ENCODE results near the gene CHN2.
A peak's percentile ranks its signal among the peaks of the same experiment; 100 is the strongest.

CHN2 gene

DNA sequence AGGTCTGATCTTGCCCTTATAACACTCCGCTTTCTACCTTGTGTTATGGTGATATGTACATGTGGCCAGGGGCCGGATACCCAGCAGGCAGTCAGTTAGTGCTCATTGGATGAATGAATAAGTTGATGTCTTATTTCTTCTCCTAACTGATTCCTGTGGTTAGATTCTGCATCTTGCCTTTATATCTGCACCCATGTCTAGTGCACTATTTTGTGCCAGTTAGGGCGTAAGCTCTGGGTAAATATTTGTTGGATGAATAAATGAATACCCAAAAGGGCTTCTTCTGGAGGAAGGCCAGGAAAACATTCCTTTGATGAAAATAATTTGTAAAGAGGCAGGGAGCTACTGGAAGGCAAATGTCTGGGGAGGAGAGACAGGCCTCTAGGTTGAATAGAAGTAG lies 148.2 kb downstream of the CHN2 start:
- no peak for ATAC-seq
- peak; percentile 33 for TF ChIP-seq ISL1 (CRISPR knock-in tag; IDR thresholded peaks at IDR 0.05)
- no peak for TF ChIP-seq PPARA (CRISPR knock-in tag; IDR thresholded peaks at IDR 0.05; ENCODE audit: borderline replicate concordance)

DNA sequence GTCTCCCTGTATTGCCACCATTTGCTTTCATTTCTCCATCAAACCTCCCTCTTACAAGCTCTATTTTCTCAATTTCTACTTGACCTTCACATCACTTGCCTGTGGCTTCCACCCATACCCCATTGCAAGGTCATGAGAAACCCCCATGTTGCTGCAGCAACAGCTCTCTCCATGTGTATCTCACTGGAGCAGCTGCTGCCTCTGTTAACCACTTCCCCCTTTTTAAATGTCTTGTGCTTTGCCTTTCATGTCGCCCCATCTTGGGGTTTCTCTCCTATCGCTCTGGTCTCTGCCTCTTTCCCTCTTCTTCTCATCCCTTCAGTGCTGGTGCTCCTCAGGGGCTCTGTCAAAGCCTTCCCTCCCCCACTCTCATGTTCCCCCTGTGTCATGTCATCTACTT lies 148.8 kb downstream of the CHN2 start:
- ATAC-seq, result no peak
- no peak for TF ChIP-seq GLIS3 (CRISPR knock-in tag; IDR thresholded peaks at IDR 0.05)
- TF ChIP-seq, protein P1, sequence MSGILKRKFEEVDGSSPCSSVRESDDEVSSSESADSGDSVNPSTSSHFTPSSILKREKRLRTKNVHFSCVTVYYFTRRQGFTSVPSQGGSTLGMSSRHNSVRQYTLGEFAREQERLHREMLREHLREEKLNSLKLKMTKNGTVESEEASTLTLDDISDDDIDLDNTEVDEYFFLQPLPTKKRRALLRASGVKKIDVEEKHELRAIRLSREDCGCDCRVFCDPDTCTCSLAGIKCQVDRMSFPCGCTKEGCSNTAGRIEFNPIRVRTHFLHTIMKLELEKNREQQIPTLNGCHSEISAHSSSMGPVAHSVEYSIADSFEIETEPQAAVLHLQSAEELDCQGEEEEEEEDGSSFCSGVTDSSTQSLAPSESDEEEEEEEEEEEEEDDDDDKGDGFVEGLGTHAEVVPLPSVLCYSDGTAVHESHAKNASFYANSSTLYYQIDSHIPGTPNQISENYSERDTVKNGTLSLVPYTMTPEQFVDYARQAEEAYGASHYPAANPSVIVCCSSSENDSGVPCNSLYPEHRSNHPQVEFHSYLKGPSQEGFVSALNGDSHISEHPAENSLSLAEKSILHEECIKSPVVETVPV (CRISPR knock-in tag; IDR thresholded peaks at IDR 0.05), result no peak
- no peak for TF ChIP-seq TCF4 (CRISPR knock-in tag; IDR thresholded peaks at IDR 0.05; ENCODE audit: borderline replicate concordance)
- no peak for TF ChIP-seq BACH2 (CRISPR knock-in tag; IDR thresholded peaks at IDR 0.05; ENCODE audit: borderline replicate concordance)
- TF ChIP-seq, protein P2, sequence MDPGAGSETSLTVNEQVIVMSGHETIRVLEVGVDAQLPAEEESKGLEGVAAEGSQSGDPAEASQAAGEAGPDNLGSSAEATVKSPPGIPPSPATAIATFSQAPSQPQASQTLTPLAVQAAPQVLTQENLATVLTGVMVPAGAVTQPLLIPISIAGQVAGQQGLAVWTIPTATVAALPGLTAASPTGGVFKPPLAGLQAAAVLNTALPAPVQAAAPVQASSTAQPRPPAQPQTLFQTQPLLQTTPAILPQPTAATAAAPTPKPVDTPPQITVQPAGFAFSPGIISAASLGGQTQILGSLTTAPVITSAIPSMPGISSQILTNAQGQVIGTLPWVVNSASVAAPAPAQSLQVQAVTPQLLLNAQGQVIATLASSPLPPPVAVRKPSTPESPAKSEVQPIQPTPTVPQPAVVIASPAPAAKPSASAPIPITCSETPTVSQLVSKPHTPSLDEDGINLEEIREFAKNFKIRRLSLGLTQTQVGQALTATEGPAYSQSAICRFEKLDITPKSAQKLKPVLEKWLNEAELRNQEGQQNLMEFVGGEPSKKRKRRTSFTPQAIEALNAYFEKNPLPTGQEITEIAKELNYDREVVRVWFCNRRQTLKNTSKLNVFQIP (CRISPR knock-in tag; IDR thresholded peaks at IDR 0.05; ENCODE audit: borderline replicate concordance, low read depth), result no peak
- TF ChIP-seq TOX (CRISPR knock-in tag; IDR thresholded peaks at IDR 0.05; ENCODE audit: borderline replicate concordance), result no peak
- no peak for TF ChIP-seq PPARA (CRISPR knock-in tag; IDR thresholded peaks at IDR 0.05; ENCODE audit: borderline replicate concordance)
- no peak for TF ChIP-seq ZFP30 (CRISPR knock-in tag; IDR thresholded peaks at IDR 0.05)
- TF ChIP-seq, protein P3, sequence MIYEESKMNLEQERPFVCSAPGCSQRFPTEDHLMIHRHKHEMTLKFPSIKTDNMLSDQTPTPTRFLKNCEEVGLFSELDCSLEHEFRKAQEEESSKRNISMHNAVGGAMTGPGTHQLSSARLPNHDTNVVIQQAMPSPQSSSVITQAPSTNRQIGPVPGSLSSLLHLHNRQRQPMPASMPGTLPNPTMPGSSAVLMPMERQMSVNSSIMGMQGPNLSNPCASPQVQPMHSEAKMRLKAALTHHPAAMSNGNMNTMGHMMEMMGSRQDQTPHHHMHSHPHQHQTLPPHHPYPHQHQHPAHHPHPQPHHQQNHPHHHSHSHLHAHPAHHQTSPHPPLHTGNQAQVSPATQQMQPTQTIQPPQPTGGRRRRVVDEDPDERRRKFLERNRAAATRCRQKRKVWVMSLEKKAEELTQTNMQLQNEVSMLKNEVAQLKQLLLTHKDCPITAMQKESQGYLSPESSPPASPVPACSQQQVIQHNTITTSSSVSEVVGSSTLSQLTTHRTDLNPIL (CRISPR knock-in tag; IDR thresholded peaks at IDR 0.05; ENCODE audit: low read depth), result no peak
- no peak for TF ChIP-seq ZC3H10 (CRISPR knock-in tag; IDR thresholded peaks at IDR 0.05)
- no peak for TF ChIP-seq SNAI2 (CRISPR knock-in tag; IDR thresholded peaks at IDR 0.05)

DNA sequence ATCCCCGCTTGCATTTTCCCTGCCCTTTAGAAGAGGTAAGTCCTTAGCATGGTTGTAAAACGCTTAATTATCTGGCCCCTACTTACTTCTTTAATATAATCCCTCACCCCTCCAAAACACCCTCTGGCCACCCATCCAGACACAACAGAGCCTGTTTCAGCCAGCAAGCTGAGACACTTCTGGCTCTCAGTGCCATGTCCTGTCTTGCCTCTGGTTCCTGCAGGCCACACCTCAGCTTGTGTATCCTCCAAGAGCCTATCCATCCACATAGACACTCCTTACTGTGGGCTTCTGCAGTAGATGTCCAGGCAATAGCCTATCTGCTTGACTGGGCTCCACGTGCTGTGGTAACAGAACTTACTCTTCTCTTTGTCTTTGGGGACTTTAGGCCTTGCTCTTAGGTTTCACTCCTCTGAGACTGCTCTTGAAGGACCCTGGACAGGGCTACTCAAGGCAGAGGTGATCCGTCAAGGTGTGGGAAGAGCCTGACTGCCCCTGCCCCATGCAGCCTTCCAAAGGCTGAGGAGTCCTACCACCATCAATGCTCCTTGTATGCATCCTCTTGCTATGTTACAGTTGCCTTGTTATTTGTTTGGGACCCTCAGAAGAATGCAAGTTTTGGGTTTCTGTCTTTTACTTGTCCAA lies 149.9 kb downstream of the CHN2 start:
- no peak for ATAC-seq

DNA sequence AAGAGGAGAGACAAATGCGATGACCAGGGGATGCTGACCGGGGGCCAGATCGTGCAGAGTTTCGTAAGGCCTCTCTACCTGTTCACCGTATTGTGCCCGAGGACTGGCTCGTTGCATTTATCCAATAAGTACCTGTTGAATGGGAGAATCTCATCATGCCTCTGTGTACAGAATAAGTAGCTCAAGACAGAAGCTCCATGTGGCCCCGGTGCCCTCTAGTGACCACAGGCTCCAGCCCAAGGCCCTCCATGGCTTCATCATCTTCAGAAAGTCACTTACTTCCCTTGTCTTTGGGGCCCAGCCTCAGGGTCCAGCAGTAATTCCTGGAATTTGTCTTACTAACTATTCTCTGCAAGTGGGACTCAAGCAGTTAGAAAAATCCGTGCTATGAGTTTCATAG lies 151.0 kb downstream of the CHN2 start:
- ATAC-seq, result peak; percentile 75; the same call in 2 of the 3 replicates
- TF ChIP-seq ISL1 (CRISPR knock-in tag; IDR thresholded peaks at IDR 0.05) (no peak), ZC3H10 (CRISPR knock-in tag; IDR thresholded peaks at IDR 0.05) (no peak), GLIS3 (CRISPR knock-in tag; IDR thresholded peaks at IDR 0.05) (no peak), ZNF565 (CRISPR knock-in tag; conservative IDR thresholded peaks at IDR 0.05; ENCODE audit: low read depth) (no peak), ARNTL (CRISPR knock-in tag; IDR thresholded peaks at IDR 0.05; ENCODE audit: borderline replicate concordance, low read depth) (no peak), SNAI2 (CRISPR knock-in tag; IDR thresholded peaks at IDR 0.05) (no peak), TCF4 (CRISPR knock-in tag; IDR thresholded peaks at IDR 0.05; ENCODE audit: borderline replicate concordance) (no peak), OSR1 (CRISPR knock-in tag; IDR thresholded peaks at IDR 0.05) (no peak), RARB (CRISPR knock-in tag; IDR thresholded peaks at IDR 0.05) (no peak), CSDC2 (CRISPR knock-in tag; IDR thresholded peaks at IDR 0.05) (no peak), ZFP3 (CRISPR knock-in tag; IDR thresholded peaks at IDR 0.05) (no peak), ESRRG (CRISPR knock-in tag; IDR thresholded peaks at IDR 0.05) (no peak), TOX (CRISPR knock-in tag; IDR thresholded peaks at IDR 0.05; ENCODE audit: borderline replicate concordance) (no peak), ZNF70 (CRISPR knock-in tag; IDR thresholded peaks at IDR 0.05) (no peak)
- TF ChIP-seq, protein P4, sequence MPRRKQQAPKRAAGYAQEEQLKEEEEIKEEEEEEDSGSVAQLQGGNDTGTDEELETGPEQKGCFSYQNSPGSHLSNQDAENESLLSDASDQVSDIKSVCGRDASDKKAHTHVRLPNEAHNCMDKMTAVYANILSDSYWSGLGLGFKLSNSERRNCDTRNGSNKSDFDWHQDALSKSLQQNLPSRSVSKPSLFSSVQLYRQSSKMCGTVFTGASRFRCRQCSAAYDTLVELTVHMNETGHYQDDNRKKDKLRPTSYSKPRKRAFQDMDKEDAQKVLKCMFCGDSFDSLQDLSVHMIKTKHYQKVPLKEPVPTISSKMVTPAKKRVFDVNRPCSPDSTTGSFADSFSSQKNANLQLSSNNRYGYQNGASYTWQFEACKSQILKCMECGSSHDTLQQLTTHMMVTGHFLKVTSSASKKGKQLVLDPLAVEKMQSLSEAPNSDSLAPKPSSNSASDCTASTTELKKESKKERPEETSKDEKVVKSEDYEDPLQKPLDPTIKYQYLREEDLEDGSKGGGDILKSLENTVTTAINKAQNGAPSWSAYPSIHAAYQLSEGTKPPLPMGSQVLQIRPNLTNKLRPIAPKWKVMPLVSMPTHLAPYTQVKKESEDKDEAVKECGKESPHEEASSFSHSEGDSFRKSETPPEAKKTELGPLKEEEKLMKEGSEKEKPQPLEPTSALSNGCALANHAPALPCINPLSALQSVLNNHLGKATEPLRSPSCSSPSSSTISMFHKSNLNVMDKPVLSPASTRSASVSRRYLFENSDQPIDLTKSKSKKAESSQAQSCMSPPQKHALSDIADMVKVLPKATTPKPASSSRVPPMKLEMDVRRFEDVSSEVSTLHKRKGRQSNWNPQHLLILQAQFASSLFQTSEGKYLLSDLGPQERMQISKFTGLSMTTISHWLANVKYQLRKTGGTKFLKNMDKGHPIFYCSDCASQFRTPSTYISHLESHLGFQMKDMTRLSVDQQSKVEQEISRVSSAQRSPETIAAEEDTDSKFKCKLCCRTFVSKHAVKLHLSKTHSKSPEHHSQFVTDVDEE (CRISPR knock-in tag; IDR thresholded peaks at IDR 0.05), result no peak
- TF ChIP-seq, protein P1 (CRISPR knock-in tag; IDR thresholded peaks at IDR 0.05), result no peak
- TF ChIP-seq, protein P3 (CRISPR knock-in tag; IDR thresholded peaks at IDR 0.05; ENCODE audit: low read depth), result no peak
- TF ChIP-seq, protein P5, sequence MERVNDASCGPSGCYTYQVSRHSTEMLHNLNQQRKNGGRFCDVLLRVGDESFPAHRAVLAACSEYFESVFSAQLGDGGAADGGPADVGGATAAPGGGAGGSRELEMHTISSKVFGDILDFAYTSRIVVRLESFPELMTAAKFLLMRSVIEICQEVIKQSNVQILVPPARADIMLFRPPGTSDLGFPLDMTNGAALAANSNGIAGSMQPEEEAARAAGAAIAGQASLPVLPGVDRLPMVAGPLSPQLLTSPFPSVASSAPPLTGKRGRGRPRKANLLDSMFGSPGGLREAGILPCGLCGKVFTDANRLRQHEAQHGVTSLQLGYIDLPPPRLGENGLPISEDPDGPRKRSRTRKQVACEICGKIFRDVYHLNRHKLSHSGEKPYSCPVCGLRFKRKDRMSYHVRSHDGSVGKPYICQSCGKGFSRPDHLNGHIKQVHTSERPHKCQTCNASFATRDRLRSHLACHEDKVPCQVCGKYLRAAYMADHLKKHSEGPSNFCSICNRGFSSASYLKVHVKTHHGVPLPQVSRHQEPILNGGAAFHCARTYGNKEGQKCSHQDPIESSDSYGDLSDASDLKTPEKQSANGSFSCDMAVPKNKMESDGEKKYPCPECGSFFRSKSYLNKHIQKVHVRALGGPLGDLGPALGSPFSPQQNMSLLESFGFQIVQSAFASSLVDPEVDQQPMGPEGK (CRISPR knock-in tag; IDR thresholded peaks at IDR 0.05; ENCODE audit: borderline replicate concordance), result no peak

More for the DNA sequence above, 149.9 kb downstream of the CHN2 start:
- TF ChIP-seq OSR1 (CRISPR knock-in tag; IDR thresholded peaks at IDR 0.05), result no peak
- no peak for TF ChIP-seq ZFP3 (CRISPR knock-in tag; IDR thresholded peaks at IDR 0.05)

All from SK-N-SH treated with all-trans-retinoic acid at 6 μM for 48 hours (cell line).